GM19043 (cell line): Measurements from ENCODE around the gene DNAJC7.
A peak's percentile ranks its signal among the peaks of the same experiment; 100 is the strongest.
"Not testable (repeated sequence)": the region's sequence is repeated elsewhere in the genome, so short reads cannot be mapped to it uniquely, and the experiment has no call there.

Experiments used
- ATAC-seq: cut with Tn5 transposase; IDR thresholded peaks from one replicate; pipeline ENCODE4 v1.9.1; 2021; ENCODE audit warnings: low read depth; ENCODE audit not compliant: unreplicated experiment

Gene DNAJC7

GRCh38 chr17:42041619-42042018 is 24.4 kb upstream of the DNAJC7 start:
- ATAC-seq: no peak

GRCh38 chr17:42040818-42041217 is 23.6 kb upstream of the DNAJC7 start:
- ATAC-seq: no peak

GRCh38 chr17:42039794-42040763 is 22.8 kb upstream of the DNAJC7 start:
- no peak for ATAC-seq

GRCh38 chr17:42038221-42038973 is 21.2 kb upstream of the DNAJC7 start:
- no peak for ATAC-seq

- ATAC-seq: no peak
These were observed 16.8 kb upstream of the DNAJC7 start for GRCh38 chr17:42034059-42034458.

- ATAC-seq: no peak
These were observed 14.3 kb upstream of the DNAJC7 start for GRCh38 chr17:42031584-42031983.

- ATAC-seq: no peak
These were observed 11.5 kb upstream of the DNAJC7 start for GRCh38 chr17:42028791-42029127.

GRCh38 chr17:42027961-42028790 is 10.9 kb upstream of the DNAJC7 start:
- ATAC-seq: no peak

GRCh38 chr17:42027590-42027889 is 10.3 kb upstream of the DNAJC7 start:
- ATAC-seq: no peak

- ATAC-seq: no peak
These were observed 9.8 kb upstream of the DNAJC7 start for GRCh38 chr17:42026857-42027589.

GRCh38 chr17:42025936-42026335 is 8.7 kb upstream of the DNAJC7 start:
- no peak for ATAC-seq

GRCh38 chr17:42025191-42025579 is 7.9 kb upstream of the DNAJC7 start:
- ATAC-seq: no peak

GRCh38 chr17:42023524-42024349 is 6.5 kb upstream of the DNAJC7 start:
- no peak for ATAC-seq

- not testable (repeated sequence) for ATAC-seq
These were observed 3.6 kb upstream of the DNAJC7 start for GRCh38 chr17:42020845-42021244.

GRCh38 chr17:42019509-42020404 is 2.5 kb upstream of the DNAJC7 start, which contains the start of gene NKIRAS2:
Gene NKIRAS2 (plus strand): TSS chr17:42020090. CDS start chr17:42021578, 1,488 bp downstream.
- ATAC-seq: peak; percentile 53

GRCh38 chr17:42018988-42019387 is 1.7 kb upstream of the DNAJC7 start:
- ATAC-seq: no peak

- no peak for ATAC-seq
These were observed 1.1 kb upstream of the DNAJC7 start for GRCh38 chr17:42018339-42018738.

- ATAC-seq: no peak
These were observed 594 bp upstream of the DNAJC7 start for GRCh38 chr17:42017866-42018200.
